Right lobe of liver (tissue), 6 donors: ENCODE results near the gene SLC29A1. TPM values are rescaled to one million over a fixed set of nuclear protein-coding genes. Genes with fewer than 3 reads are reported as not detected.

Experiments
- ATAC-seq, 4 donors: fragments of 200-7000 bp; cut with Tn5 transposase; one replicate each; pipeline ENCODE4 v1.9.1; 2020; ENCODE audit warnings: mild to moderate bottlenecking in 4 of 4, moderate library complexity in 4 of 4
- DNase-seq, 3 donors: peaks; one replicate each; pipeline ENCODE4 v3.0.0-alpha.2; 2020
- H3K27ac ChIP-seq, 3 donors: fragments of 200-600 bp; one replicate each; pipeline ENCODE4 v1.8.0; 2022
- H3K27me3 ChIP-seq, 2 donors: fragments of 200-600 bp; one replicate each; pipeline ENCODE4 v1.8.0; 2022
- H3K36me3 ChIP-seq, 4 donors: fragments of 200-600 bp; sonication (generic) in 1 of 4; one replicate each; pipeline versions ENCODE4 v1.5.1 to v1.8.0; 2017 to 2022; ENCODE audit warnings: control low read depth in 1 of 4
- H3K4me1 ChIP-seq, 4 donors: fragments of 200-600 bp; sonication (generic) in 1 of 4; one replicate each; pipeline versions ENCODE4 v1.5.1 to v1.8.0; 2017 to 2022; ENCODE audit warnings: control low read depth in 1 of 4
- H3K4me3 ChIP-seq, 3 donors: fragments of 200-600 bp; one replicate each; pipeline ENCODE4 v1.8.0; 2022
- H3K9me3 ChIP-seq, 4 donors: fragments of 200-600 bp; sonication (generic) in 1 of 4; one replicate each; pipeline versions ENCODE4 v1.5.1 to v1.8.0; 2017 to 2022; ENCODE audit warnings: control low read depth in 1 of 4
- CTCF ChIP-seq, 4 donors: fragments of 200-600 bp in 3 of 4; fragments of 450-650 bp in 1 of 4; IDR thresholded peaks; one replicate each; pipeline versions ENCODE4 v1.5.1 to v1.8.0; 2016 to 2022; ENCODE audit warnings: antibody characterized with exemption in 4 of 4, mild to moderate bottlenecking in 2 of 4
- POLR2A ChIP-seq: fragments of 450-650 bp; IDR thresholded peaks from one replicate; pipeline ENCODE4 v1.6.1; 2017; ENCODE audit warnings: antibody characterized with exemption, mild to moderate bottlenecking
- WGBS: methylation state at CpG from one replicate; pipeline ENCODE4 v1.1.6; 2018; ENCODE audit warnings: low coverage, low lambda C conversion rate; ENCODE audit not compliant: insufficient coverage; ENCODE audit errors: missing lambda C conversion rate; 5-methylcytosine and 5-hydroxymethylcytosine counted together
- intact Hi-C, 2 donors: fragments of 100-400 bp; cut with DNase I; formaldehyde crosslinking; loops; one replicate each; pipeline versions ENCODE4 v1.11.2 to v1.14.1; 2022
- total RNA-seq, 6 experiments: library from RNA; depleted of rRNA in 2 of 6; stranded (reverse); fragments of >200 nt in 2 of 6; fragmentation: NEBNext Ultra II Directional in 3 of 6; extraction: Animal tissue kit (Norgen Biotek cat#: 25700) in 3 of 6; gene quantifications; one replicate each; pipeline versions ENCODE4 v1.1.0 to v1.2.4, GENCODE V29; 2016 to 2023
- donor health status: DM: no; HTN: yes; CAD: no.
- donor health status: DM: no; HTN: no; CAD: no.
- donor health status: DM: no; HTN: no; CAD: no.
- donor health status: DM: no; HTN: yes; CAD: no.
- donor health status: DM: no; HTN: yes; CAD: no.

Gene SLC29A1
- total RNA-seq, 6 experiments from 2014 or later = 27.4 to 51.3 (median 31.4) TPM

- Histone ChIP-seq H3K27ac (no peak overlapping the region), H3K36me3 (peaks cover 0 to 11% (median 0%) of the 10 kb centered on the region in 4 donors), H3K4me1 (peaks cover 0 to 18% (median 7%) of the 10 kb centered on the region in 4 donors), H3K27me3 (no peaks in the 10 kb centered on the region), H3K9me3 (no peaks in the 10 kb centered on the region), H3K4me3 (no peak overlapping the region)
- TF ChIP-seq POLR2A = no peak
- no peak for TF ChIP-seq CTCF (IDR thresholded peaks at IDR 0.05)
- intact Hi-C loops = no loop called here
- ATAC-seq = no peak
- 60% methylated on average over 1 of the region's 8 CpGs for WGBS
- peak in 1 of 3 donors; percentile 49 for DNase-seq
Observed at GRCh38 chr6:44261581-44261980, 38.2 kb downstream of the SLC29A1 start.

GRCh38 chr6:44262467-44263353, 39.3 kb downstream of the SLC29A1 start:
- ATAC-seq (no peak), DNase-seq (peak in 1 of 3 donors; percentile 52)
- peak overlapping the region in 2 of 3 donors; percentile 58 to 88 for H3K27ac ChIP-seq
- H3K9me3 ChIP-seq = no peaks in the 10 kb centered on the region
- peaks cover 0 to 11% (median 0%) of the 10 kb centered on the region in 4 donors for H3K36me3 ChIP-seq
- H3K4me3 ChIP-seq = peak overlapping the region in 2 of 3 donors; percentile 67 to 97
- intact Hi-C loops = no loop called here
- 39% methylated on average over 4 of the region's 7 CpGs for WGBS
- H3K4me1 ChIP-seq = peaks cover 0 to 16% (median 7%) of the 10 kb centered on the region in 4 donors
- no peak for TF ChIP-seq CTCF (IDR thresholded peaks at IDR 0.05)
- TF ChIP-seq POLR2A = no peak
- no peaks in the 10 kb centered on the region for H3K27me3 ChIP-seq

GRCh38 chr6:44263354-44264100, 40.1 kb downstream of the SLC29A1 start:
- H3K4me3 ChIP-seq = peak overlapping the region; percentile 67 to 97 (median 86)
- peak overlapping the region in 2 of 3 donors; percentile 58 to 88 for H3K27ac ChIP-seq
- intact Hi-C loops = no loop called here
- TF ChIP-seq POLR2A = peak; percentile 46
- TF ChIP-seq CTCF (IDR thresholded peaks at IDR 0.05) = no peak
- H3K27me3 ChIP-seq = no peaks in the 10 kb centered on the region
- WGBS = 21% methylated on average over 5 of the region's 9 CpGs
- DNase-seq (peak; percentile 47 to 72 (median 60)), ATAC-seq (peak; percentile 5 to 61 (median 30))
- peaks cover 0 to 9% (median 0%) of the 10 kb centered on the region in 4 donors for H3K36me3 ChIP-seq
- peaks cover 0 to 16% (median 7%) of the 10 kb centered on the region in 4 donors for H3K4me1 ChIP-seq
- H3K9me3 ChIP-seq = no peaks in the 10 kb centered on the region

- Histone ChIP-seq H3K4me3 (peak overlapping the region; percentile 67 to 97 (median 86)), H3K27ac (peak overlapping the region; percentile 58 to 88 (median 81)), H3K9me3 (no peaks in the 10 kb centered on the region), H3K4me1 (peaks cover 0 to 16% (median 7%) of the 10 kb centered on the region in 4 donors), H3K36me3 (peaks cover 0 to 8% (median 0%) of the 10 kb centered on the region in 4 donors), H3K27me3 (no peaks in the 10 kb centered on the region)
- intact Hi-C loops = loop anchor here (5.0 kb wide), 1 partner anchor 73 kb away; no protein-coding TSS in a partner anchor
- ATAC-seq = peak; percentile 4 to 21 (median 8)
- peak; percentile 58 to 77 (median 61) for DNase-seq
- 8% methylated on average over 9 of the region's 13 CpGs for WGBS
- TF ChIP-seq CTCF (IDR thresholded peaks at IDR 0.05) (no peak), POLR2A (no peak)
Observed at GRCh38 chr6:44264154-44265006, 41.0 kb downstream of the SLC29A1 start.
